Smooth muscle cell (in vitro differentiated cells): ENCODE data around the gene TWF1. TPM values are rescaled to one million over a fixed set of nuclear protein-coding genes. Genes with fewer than 3 reads are reported as not detected.

ENCODE experiments used
- DNase-seq: peaks from one replicate; lab custom pipeline; 2025; ENCODE audit not compliant: unreplicated experiment; lab: John Stamatoyannopoulos, UW
- H2AFZ ChIP-seq: fragments of 200-600 bp; sonication (generic); 2 replicates; pipeline ENCODE4 v1.6.0; 2016; ENCODE audit warnings: antibody characterized with exemption, low read depth, mild to moderate bottlenecking
- H3F3A ChIP-seq: fragments of 200-600 bp; sonication (generic); 2 replicates; pipeline ENCODE4 v1.6.0; 2017; ENCODE audit warnings: antibody characterized with exemption, low read depth
- H3K27ac ChIP-seq: fragments of 200-600 bp; sonication (generic); 2 replicates; pipeline ENCODE4 v1.5.1; 2016; ENCODE audit warnings: low read depth, mild to moderate bottlenecking
- H3K27me3 ChIP-seq: fragments of 200-600 bp; sonication (generic); 2 replicates; pipeline ENCODE4 v1.6.1; 2016; ENCODE audit warnings: low read depth, mild to moderate bottlenecking
- H3K36me3 ChIP-seq: fragments of 200-600 bp; sonication (generic); 2 replicates; pipeline ENCODE4 v1.5.1; 2016; ENCODE audit warnings: low read depth
- H3K4me1 ChIP-seq: fragments of 200-600 bp; sonication (generic); 2 replicates; pipeline ENCODE4 v1.5.1; 2016; ENCODE audit warnings: low read depth
- H3K4me2 ChIP-seq: fragments of 200-600 bp; sonication (generic); 2 replicates; pipeline ENCODE4 v1.6.0; 2016; ENCODE audit warnings: mild to moderate bottlenecking
- H3K4me3 ChIP-seq: fragments of 200-600 bp; sonication (generic); 2 replicates; pipeline ENCODE4 v1.5.1; 2016; ENCODE audit warnings: mild to moderate bottlenecking
- H3K79me2 ChIP-seq: fragments of 200-600 bp; sonication (generic); 2 replicates; pipeline ENCODE4 v1.6.0; 2016; ENCODE audit warnings: low read depth, mild to moderate bottlenecking
- H3K9ac ChIP-seq: fragments of 200-600 bp; sonication (generic); 2 replicates; pipeline ENCODE4 v1.6.0; 2016; ENCODE audit warnings: low read depth
- H3K9me3 ChIP-seq: fragments of 200-600 bp; sonication (generic); replicated peaks from 2 replicates; pipeline ENCODE4 v1.5.1; 2016; ENCODE audit warnings: low read depth
- H4K20me1 ChIP-seq: fragments of 200-600 bp; sonication (generic); 2 replicates; pipeline ENCODE4 v1.6.0; 2016; ENCODE audit warnings: low read depth
- polyA plus RNA-seq: library from polyadenylated mRNA; unstranded; fragments of >200 nt; fragmentation: Nextera tagmentation; extraction: Ambion mirVana; gene quantifications from 2 replicates; pipeline ENCODE4 v1.2.1, GENCODE V29; 2016
- total RNA-seq: library from RNA; depleted of rRNA; stranded (reverse); fragments of >200 nt; gene quantifications from 2 replicates; pipeline ENCODE4 v1.2.3, GENCODE V29; 2014
- TF ChIP-seq, protein P1 (sequence below): fragments of 200-600 bp; sonication (generic); IDR thresholded peaks from 2 replicates; pipeline ENCODE4 v1.5.1; 2017; ENCODE audit warnings: borderline replicate concordance, mild to moderate bottlenecking, antibody characterized with exemption; ENCODE audit not compliant: insufficient read depth, poor library complexity, severe bottlenecking

TWF1 gene
- total and polyA plus RNA-seq, 2 experiments from 2014 or later = 51.8 to 136 TPM

DNA sequence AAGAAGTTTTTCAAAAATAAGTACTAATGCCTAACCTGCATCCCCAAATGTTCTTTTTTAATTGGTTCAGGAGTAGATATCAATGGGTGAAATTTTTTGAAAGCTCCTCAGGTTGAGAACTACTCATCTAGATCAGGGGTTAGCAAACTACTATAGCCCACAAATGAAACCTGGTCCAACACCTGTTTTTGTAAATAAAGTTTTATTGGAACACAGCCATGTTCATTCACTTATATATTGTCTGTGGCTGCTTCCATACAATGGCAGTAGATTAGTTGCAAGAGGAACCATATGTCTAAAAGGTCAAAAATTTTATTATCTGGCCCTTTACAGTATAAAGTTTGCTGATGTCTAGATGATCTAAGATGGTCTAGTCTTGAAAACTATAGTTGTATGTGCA, 61.3 kb downstream of the TWF1 start:
- Histone ChIP-seq H3K4me3 (no peak overlapping the region), H3K27ac (no peak overlapping the region), H3K9me3 (no peaks in the 10 kb centered on the region), H3K36me3 (peaks cover 20% of the 10 kb centered on the region), H2AFZ (no peak overlapping the region), H3K27me3 (no peaks in the 10 kb centered on the region), H3F3A (no peaks in the 10 kb centered on the region), H3K4me1 (peaks cover 4% of the 10 kb centered on the region), H4K20me1 (no peaks in the 10 kb centered on the region), H3K4me2 (no peak overlapping the region), H3K9ac (no peak overlapping the region), H3K79me2 (no peaks in the 10 kb centered on the region)
- TF ChIP-seq, protein P1, sequence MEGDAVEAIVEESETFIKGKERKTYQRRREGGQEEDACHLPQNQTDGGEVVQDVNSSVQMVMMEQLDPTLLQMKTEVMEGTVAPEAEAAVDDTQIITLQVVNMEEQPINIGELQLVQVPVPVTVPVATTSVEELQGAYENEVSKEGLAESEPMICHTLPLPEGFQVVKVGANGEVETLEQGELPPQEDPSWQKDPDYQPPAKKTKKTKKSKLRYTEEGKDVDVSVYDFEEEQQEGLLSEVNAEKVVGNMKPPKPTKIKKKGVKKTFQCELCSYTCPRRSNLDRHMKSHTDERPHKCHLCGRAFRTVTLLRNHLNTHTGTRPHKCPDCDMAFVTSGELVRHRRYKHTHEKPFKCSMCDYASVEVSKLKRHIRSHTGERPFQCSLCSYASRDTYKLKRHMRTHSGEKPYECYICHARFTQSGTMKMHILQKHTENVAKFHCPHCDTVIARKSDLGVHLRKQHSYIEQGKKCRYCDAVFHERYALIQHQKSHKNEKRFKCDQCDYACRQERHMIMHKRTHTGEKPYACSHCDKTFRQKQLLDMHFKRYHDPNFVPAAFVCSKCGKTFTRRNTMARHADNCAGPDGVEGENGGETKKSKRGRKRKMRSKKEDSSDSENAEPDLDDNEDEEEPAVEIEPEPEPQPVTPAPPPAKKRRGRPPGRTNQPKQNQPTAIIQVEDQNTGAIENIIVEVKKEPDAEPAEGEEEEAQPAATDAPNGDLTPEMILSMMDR = no peak
- DNase-seq = no peak

Other genes with a start within 250 kb of the TWF1 start
- 24.3 and 49.6 TPM in 2 replicates for gene PUS7L, start 47.5 kb downstream of the TWF1 start, total RNA-seq
- 14.8 and 16.9 TPM in 2 replicates for gene PUS7L, start 47.5 kb downstream of the TWF1 start, polyA plus RNA-seq
- gene IRAK4, start 47.4 kb downstream of the TWF1 start, total RNA-seq = 22.5 and 42.8 TPM in 2 replicates
- gene IRAK4, start 47.4 kb downstream of the TWF1 start, polyA plus RNA-seq = 7.0 and 9.2 TPM in 2 replicates
- gene TMEM117, start 29.8 kb upstream of the TWF1 start, total RNA-seq = 35.2 and 38.9 TPM in 2 replicates
- 12.9 and 13.0 TPM in 2 replicates for gene TMEM117, start 29.8 kb upstream of the TWF1 start, polyA plus RNA-seq